Peyer's patch (tissue), 4 donors: ENCODE measurements around the gene BIN2.
"Not testable (repeated sequence)": the region's sequence is repeated elsewhere in the genome, so short reads cannot be mapped to it uniquely, and the experiment has no call there.

Experiments used
- POLR2A ChIP-seq, 2 donors: fragments of 450-650 bp; IDR thresholded peaks; one replicate each; pipeline ENCODE4 v1.5.1; 2017; ENCODE audit warnings: antibody characterized with exemption in 2 of 2, mild to moderate bottlenecking in 2 of 2, moderate library complexity in 2 of 2
- TF ChIP-seq, protein P1 (sequence below), 6 experiments: fragments of 450-650 bp in 4 of 6; fragments of 200-600 bp in 2 of 6; sonication (generic) in 1 of 6; IDR thresholded peaks; one replicate each; pipeline ENCODE4 v1.5.1; 2017 to 2019; ENCODE audit warnings: antibody characterized with exemption in 6 of 6, mild to moderate bottlenecking in 3 of 6, moderate library complexity in 1 of 6

- TF ChIP-seq, protein P1, sequence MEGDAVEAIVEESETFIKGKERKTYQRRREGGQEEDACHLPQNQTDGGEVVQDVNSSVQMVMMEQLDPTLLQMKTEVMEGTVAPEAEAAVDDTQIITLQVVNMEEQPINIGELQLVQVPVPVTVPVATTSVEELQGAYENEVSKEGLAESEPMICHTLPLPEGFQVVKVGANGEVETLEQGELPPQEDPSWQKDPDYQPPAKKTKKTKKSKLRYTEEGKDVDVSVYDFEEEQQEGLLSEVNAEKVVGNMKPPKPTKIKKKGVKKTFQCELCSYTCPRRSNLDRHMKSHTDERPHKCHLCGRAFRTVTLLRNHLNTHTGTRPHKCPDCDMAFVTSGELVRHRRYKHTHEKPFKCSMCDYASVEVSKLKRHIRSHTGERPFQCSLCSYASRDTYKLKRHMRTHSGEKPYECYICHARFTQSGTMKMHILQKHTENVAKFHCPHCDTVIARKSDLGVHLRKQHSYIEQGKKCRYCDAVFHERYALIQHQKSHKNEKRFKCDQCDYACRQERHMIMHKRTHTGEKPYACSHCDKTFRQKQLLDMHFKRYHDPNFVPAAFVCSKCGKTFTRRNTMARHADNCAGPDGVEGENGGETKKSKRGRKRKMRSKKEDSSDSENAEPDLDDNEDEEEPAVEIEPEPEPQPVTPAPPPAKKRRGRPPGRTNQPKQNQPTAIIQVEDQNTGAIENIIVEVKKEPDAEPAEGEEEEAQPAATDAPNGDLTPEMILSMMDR (IDR thresholded peaks at IDR 0.05): not testable (repeated sequence)
- not testable (repeated sequence) for TF ChIP-seq POLR2A (IDR thresholded peaks at IDR 0.05)
Observed at GRCh38 chr12:51294097-51294496, 29.9 kb downstream of the BIN2 start.
